Retinal pigment epithelial cell (primary cell): ENCODE results near the gene WDR5.
A peak's percentile ranks its signal among the peaks of the same experiment; 100 is the strongest.

Experiments used
- DNase-seq: peaks from one replicate; pipeline ENCODE4 v3.0.0-alpha.2; 2010; ENCODE audit warnings: low read depth
- H3K4me3 ChIP-seq: 2 replicates; pipeline ENCODE4 v1.5.1; 2011; ENCODE audit warnings: mild to moderate bottlenecking, low read length, control low read depth, moderate library complexity
- CTCF ChIP-seq: conservative IDR thresholded peaks from 2 replicates; pipeline ENCODE4 v1.5.1; 2011; ENCODE audit warnings: low read depth, low read length, control low read depth, inconsistent platforms

Gene WDR5

GRCh38 chr9:134127065-134127580 is 8.8 kb upstream of the WDR5 start:
- no peak overlapping the region for H3K4me3 ChIP-seq
- TF ChIP-seq CTCF = no peak
- no peak for DNase-seq

GRCh38 chr9:134127616-134128015 is 8.3 kb upstream of the WDR5 start:
- no peak for TF ChIP-seq CTCF
- DNase-seq = no peak
- no peak overlapping the region for H3K4me3 ChIP-seq

- H3K4me3 ChIP-seq = no peak overlapping the region
- no peak for DNase-seq
- no peak for TF ChIP-seq CTCF
These were observed 6.9 kb upstream of the WDR5 start for GRCh38 chr9:134128727-134129679.

- peak overlapping the region; percentile 5 for H3K4me3 ChIP-seq
- peak; percentile 61 for DNase-seq
These were observed 5.1 kb upstream of the WDR5 start for GRCh38 chr9:134130503-134131375.

GRCh38 chr9:134131471-134132207 is 4.2 kb upstream of the WDR5 start:
- no peak for DNase-seq
- H3K4me3 ChIP-seq = no peak overlapping the region
- no peak for TF ChIP-seq CTCF

More at GRCh38 chr9:134130503-134131375, 5.1 kb upstream of the WDR5 start:
- TF ChIP-seq CTCF = no peak

GRCh38 chr9:134132208-134132870 is 3.5 kb upstream of the WDR5 start:
- no peak overlapping the region for H3K4me3 ChIP-seq
- no peak for DNase-seq
- TF ChIP-seq CTCF = no peak
